HEK293T (cell line): ENCODE results near the gene GPR62.

Source experiments
- ARNT ChIP-seq: fragments of 450-650 bp; IDR thresholded peaks from 2 replicates; pipeline ENCODE4 v1.6.1; 2017; ENCODE audit warnings: mild to moderate bottlenecking
- BHLHE40 ChIP-seq: fragments of 450-650 bp; IDR thresholded peaks from 2 replicates; pipeline ENCODE4 v1.6.1; 2016; ENCODE audit warnings: mild to moderate bottlenecking, moderate library complexity, borderline replicate concordance
- ELF4 ChIP-seq: fragments of 450-650 bp; IDR thresholded peaks from 2 replicates; pipeline ENCODE4 v1.6.1; 2017; ENCODE audit warnings: antibody characterized with exemption
- FOXM1 ChIP-seq: fragments of 450-650 bp; IDR thresholded peaks from 2 replicates; pipeline ENCODE4 v1.6.1; 2017; ENCODE audit warnings: mild to moderate bottlenecking, borderline replicate concordance
- L3MBTL2 ChIP-seq: fragments of 450-650 bp; conservative IDR thresholded peaks from 2 replicates; pipeline ENCODE4 v1.6.1; 2016; ENCODE audit warnings: mild to moderate bottlenecking
- LEF1 ChIP-seq: fragments of 450-650 bp; IDR thresholded peaks from 2 replicates; pipeline ENCODE4 v1.6.1; 2017; ENCODE audit warnings: mild to moderate bottlenecking, borderline replicate concordance
- PKNOX1 ChIP-seq: fragments of 450-650 bp; IDR thresholded peaks from 2 replicates; pipeline ENCODE4 v1.6.1; 2016
- SUZ12 ChIP-seq: fragments of 450-650 bp; IDR thresholded peaks from 2 replicates; pipeline ENCODE4 v1.6.1; 2016; ENCODE audit warnings: mild to moderate bottlenecking

GRCh38 chr3:51954713-51955112, 468 bp upstream of the GPR62 start:
- TF ChIP-seq PKNOX1, result no peak
- TF ChIP-seq ARNT, result no peak
- no peak for TF ChIP-seq SUZ12
- TF ChIP-seq FOXM1, result no peak
- TF ChIP-seq L3MBTL2, result no peak
- TF ChIP-seq BHLHE40, result no peak
- TF ChIP-seq ELF4, result no peak
- TF ChIP-seq LEF1, result no peak
